HG03139 (cell line): ENCODE measurements around the gene LRCOL1.

ENCODE experiments used
- ATAC-seq: cut with Tn5 transposase; IDR thresholded peaks from one replicate; pipeline ENCODE4 v1.9.1; 2021; ENCODE audit not compliant: unreplicated experiment

The LRCOL1 gene

GRCh38 chr12:132620113-132620898 lies 9.9 kb upstream of the LRCOL1 start:
- ATAC-seq, result no peak

DNA sequence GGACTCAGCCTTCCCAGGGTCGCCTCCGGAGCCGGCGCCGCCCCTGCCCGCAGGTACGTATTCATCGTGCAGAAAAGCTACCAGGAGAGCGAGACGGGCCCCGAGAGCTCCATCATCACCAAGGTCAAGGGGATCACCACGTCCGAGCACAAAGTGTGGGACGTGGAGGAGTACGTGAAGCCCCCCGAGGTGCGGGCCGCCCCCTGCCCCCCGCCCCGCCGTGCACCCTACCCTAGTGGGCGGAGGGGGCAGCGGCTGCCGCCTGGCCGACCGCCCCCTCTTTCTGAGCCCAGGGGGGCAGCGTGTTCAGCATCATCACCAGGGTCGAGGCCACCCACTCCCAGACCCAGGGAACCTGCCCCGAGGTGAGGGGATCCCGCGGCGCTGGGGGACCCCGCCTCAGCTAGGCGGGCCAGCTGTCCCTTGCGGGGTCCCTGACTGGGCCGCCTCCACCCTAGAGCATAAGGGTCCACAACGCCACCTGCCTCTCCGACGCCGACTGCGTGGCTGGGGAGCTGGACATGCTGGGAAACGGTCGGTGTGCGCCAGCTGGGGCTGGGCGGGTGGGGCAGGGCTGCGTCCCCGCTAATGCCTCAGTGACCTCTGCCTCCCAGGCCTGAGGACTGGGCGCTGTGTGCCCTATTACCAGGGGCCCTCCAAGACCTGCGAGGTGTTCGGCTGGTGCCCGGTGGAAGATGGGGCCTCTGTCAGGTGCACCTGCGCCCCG lies 9.2 kb upstream of the LRCOL1 start:
- ATAC-seq, result no peak

DNA sequence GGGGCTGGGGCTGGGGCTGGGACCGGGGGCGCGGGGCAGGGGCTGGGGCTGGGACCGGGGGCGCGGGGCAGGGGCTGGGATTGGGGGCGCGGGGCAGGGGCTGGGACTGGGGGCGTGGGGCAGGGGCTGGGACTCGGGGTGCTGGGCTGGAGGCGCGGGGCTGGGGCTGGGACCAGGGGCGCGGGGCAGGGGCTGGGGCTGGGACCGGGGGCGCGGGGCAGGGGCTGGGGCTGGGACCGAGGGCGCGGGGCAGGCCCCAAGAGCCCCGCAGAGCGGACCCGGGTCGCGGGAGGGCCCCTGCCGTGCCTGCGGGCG lies 8.6 kb upstream of the LRCOL1 start:
- no peak for ATAC-seq

- no peak for ATAC-seq
These were observed 8.3 kb upstream of the LRCOL1 start, which contains the start of gene P2RX2 for GRCh38 chr12:132618683-132619043. P2RX2 (plus strand) TSS chr12:132618776; CDS start chr12:132618817, 41 bp downstream.

- no peak for ATAC-seq
These were observed 7.7 kb upstream of the LRCOL1 start for GRCh38 chr12:132617822-132618682.

DNA sequence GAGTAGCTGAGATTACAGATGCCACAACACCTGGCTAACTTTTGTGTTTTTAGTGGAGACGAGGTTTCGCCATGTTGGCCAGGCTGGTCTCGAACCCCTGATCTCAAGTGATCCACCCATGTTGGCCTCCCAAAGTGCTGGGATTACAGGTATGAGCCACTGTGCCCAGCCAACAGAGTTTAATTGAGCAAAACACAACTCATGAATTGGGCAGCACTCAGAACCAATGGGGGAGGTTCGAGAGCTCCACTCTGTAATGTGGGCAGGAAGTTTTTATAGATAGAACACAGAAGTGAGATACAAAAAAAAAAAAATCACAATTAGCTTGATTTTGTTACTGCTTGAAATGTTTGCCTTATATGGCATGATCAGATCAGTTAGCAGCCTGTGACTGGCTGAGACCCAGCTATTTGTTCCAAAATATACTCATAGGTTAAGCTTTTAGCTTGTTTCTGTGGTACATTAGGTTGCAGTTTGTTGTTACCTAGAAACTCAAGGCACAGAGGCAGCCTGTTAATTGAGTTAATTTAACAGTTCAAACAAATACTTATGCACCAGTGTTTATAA lies 6.8 kb upstream of the LRCOL1 start:
- ATAC-seq, result no peak

GRCh38 chr12:132615579-132616038 lies 5.2 kb upstream of the LRCOL1 start:
- no peak for ATAC-seq

GRCh38 chr12:132614861-132615578 lies 4.6 kb upstream of the LRCOL1 start:
- ATAC-seq, result no peak

DNA sequence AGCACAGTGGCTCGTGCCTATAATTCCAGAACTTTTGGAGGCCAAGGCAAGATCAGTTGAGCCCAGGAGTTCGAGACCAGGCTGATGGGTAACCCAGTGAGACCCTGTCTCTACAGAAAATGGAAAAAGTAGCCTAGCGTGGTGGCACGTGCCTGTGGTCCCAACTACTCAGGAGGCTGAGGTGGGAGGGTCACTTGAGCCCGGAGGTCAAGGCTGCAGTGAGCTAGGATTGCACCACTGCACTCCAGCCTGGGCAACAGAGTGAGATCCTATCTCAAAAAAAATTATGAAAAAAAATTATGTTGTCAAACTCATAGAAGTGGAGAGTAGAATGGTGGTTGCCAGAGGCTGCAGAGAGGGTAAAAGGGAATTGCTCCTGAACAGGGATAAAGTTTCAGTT lies 3.6 kb upstream of the LRCOL1 start:
- no peak for ATAC-seq

- ATAC-seq, result no peak
These were observed 1.2 kb upstream of the LRCOL1 start for GRCh38 chr12:132611620-132612019.

DNA sequence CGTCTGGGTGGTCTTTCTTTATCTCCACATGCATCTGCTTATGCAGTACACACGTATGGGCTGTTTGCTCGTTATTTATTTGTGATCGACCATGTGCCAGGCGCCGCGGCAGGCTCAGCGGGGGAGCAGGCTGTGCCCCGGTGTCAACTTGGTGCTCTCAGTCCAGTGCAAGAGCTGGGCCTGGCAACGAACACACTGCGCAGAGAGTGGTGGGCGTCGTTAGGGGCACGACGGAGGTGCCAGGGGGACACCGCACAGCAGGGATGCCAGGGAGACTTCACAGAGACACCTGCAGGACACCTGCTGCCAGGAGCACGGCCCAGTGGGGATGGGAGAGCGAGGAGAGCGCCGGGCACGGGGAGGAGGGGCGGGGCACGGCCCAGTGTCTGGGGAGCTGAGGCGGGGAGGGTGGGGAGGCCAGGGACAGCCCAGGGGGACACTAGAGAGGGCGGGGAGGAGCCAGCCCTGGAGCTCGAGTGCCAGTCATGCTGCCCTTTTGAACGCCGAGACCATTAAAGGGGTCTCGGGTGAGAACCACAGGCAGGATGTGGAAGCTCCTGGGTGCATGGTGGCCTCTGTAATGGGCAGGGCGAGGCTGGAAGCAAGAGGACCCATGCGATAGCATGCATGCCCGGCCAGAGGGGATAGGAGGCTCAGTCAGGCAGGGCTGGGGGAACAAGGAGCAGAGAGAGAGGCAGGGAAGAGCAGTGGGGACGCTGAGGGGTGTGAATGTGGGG lies 652 bp upstream of the LRCOL1 start:
- no peak for ATAC-seq

- no peak for ATAC-seq
These were observed 1.9 kb downstream of the LRCOL1 start for GRCh38 chr12:132608231-132609171.

DNA sequence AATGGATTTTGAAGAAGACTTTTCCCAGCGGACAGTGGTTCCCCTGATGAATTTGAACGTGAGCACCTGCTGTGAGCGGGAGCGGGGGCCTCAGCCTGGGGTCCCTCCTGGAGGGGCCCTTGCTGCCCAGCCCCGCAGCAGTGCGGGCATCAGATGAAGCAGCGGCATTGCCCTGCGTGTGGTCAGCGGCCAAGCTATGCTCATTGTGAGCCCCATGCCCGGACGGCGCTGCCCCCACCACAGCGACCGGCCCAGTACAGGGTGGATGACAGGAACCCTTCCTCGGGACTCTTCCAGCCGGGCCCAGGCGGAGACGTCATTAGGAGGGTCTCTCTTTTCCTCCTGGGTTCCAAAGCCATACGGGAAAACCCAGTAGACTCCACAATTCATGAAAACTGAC lies 3.5 kb downstream of the LRCOL1 start:
- no peak for ATAC-seq

GRCh38 chr12:132606466-132606865 lies 3.9 kb downstream of the LRCOL1 start:
- no peak for ATAC-seq

GRCh38 chr12:132605892-132606291 lies 4.5 kb downstream of the LRCOL1 start:
- ATAC-seq, result no peak

DNA sequence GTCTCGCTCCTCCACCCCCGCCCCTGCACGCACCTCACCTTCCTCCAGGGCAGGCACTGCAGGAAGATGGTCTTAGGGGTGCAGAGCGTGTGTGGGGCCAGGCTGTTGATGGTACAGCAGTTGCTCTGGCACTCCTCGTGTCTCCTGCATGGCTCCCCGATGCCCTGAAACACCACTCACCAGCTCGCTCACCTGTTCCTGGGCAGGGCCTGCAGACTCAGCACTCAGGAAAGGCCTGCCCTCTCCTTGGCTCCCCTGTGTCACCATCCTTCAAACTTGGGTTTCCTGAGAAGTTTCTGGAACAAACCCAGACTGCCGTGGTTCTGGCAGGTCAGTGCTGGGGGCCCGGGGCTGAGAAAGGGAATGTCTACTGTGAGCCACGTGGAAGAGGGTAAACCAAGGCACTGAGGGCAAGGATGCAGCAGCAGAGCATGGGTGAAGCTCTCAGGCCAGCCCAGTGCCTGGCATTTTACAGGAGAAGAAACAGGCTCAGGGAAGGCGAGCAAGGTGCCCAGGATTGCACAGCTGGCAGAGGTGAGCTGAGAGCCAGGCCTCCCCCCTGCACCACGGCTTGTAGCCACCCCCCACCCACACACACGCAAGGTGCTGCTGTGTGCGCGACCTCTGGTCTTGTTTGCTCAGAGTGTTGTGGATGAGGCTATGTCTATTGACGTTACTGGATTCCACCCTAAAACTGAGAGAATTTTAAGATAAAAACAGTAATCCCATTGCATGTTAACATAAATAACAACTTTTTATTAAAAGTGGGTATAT lies 5.5 kb downstream of the LRCOL1 start:
- no peak for ATAC-seq

DNA sequence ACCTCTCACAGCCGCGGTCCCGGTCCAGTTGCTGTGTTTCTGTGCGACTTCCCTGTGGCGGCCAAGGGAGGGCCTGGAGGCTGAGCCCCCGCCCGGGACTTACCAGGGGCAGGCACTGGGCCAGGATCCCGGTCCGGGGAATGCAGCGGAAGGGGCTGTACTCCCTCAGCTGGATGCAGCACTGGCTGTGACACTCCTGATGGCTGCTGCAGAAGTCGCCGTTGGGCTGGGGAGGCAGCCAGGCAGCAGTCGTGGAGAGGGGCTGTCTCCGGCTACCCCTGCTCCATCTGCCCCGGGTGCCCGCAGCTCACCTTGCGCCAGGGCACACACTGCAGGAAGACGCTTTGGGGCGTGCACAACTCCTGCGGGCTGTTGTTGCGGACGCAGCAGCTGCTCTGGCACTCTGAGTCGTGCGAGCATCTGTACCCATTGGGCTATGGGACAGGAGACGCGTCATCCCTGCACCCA lies 6.2 kb downstream of the LRCOL1 start:
- ATAC-seq, result no peak
